ENCODE data around the gene JMJD6. TPM values are rescaled to one million over a fixed set of nuclear protein-coding genes. Genes with fewer than 3 reads are reported as not detected.
"Not testable (repeated sequence)": the region's sequence is repeated elsewhere in the genome, so short reads cannot be mapped to it uniquely, and the experiment has no call there.

Gene JMJD6
- polyA plus RNA-seq, 10 donors, result 19.8 to 24.2 (median 21.3) TPM

DNA sequence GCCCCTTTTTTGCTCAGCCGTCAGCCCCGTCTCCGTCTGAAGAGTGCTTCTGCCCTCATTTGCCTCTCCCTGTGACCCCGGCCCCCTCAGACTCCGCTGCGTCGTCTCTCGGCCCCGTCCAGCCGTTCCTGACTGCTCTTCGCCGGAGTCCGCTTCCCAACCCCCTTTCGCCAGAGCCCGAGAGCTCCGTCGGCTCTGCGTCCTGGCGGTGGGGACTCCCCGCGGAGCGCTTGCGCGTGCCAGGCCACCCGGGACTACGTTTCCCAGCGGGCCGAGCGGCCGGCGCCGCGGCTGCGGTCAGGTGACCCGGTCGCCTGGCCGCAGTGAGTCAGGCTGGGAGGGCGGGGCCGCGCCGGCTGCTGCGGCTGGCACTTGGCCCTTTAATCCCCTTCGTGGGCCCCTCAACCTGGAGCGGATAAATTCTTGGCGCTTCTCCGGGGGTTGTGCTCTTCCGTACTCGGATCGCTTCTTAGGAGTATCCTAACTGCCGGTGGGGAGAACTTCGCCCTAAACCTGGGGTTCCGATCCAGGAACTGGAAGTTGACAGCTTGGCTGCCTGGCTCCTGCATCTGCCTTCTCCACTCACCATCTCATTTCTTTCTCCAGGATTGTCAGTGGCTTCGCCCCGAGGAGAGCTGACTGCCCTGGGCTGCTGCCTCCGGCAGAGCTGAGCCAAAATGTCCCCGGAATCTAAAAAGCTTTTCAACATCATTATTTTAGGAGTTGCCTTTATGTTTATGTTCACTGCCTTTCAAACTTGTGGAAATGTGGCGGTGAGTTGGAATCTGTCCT lies 11.5 kb upstream of the JMJD6 start, which contains the start of gene MFSD11:
Gene MFSD11 (plus strand): TSS at position 444 of the 792 bp plus-strand sequence. CDS start 234 bp downstream, at position 678.
- peak; percentile 95 to 100 (median 97) for DNase-seq

- DNase-seq, result peak in 2 of 3 donors; percentile 98 to 99
These were observed 10.8 kb upstream of the JMJD6 start, which contains the start of gene SRSF2 for GRCh38 chr17:76737082-76737675. Gene SRSF2 (minus strand): TSS chr17:76737331. CDS start chr17:76737160, 171 bp downstream.

GRCh38 chr17:76736349-76737081 lies 10.1 kb upstream of the JMJD6 start:
- peak; percentile 53 to 92 (median 84) for DNase-seq

DNA sequence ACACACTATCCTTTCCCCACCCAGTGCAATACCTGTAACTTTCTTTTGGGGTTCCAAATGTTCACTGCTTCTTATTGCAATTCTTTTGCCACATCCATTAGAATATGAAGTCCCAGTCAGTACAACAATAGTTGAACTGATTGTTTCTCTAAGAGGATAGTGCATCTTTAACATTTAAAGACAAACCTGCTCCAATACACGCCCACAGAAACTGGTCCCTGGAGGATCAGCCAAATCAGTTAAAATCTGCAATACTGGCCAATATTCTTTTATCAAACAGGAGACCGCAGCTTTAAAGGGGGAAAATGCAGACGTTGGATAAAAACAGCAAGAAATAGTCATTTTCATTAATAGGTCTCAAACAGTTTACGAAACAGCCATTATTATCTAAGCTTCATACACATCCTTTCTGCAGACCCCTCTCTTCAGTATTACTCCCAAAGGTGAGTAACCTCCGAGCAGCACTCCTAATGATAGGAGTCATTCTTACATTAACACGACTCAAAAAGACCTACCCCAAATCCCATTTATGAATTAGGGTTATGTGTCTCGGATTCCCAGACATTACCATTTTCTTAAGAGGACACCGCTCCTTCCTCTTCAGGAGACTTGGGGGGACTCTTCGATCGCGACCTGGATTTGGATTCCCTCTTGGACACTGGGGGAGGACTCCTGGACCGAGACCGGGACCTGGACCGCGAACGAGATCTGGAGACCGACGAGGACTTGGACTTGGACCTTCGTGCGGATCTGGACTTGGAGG lies 9.4 kb upstream of the JMJD6 start:
- DNase-seq, result peak in 2 of 3 donors; percentile 15 to 53

- DNase-seq, result peak in 1 of 3 donors; percentile 40
These were observed 8.6 kb upstream of the JMJD6 start for GRCh38 chr17:76735006-76735405.

DNA sequence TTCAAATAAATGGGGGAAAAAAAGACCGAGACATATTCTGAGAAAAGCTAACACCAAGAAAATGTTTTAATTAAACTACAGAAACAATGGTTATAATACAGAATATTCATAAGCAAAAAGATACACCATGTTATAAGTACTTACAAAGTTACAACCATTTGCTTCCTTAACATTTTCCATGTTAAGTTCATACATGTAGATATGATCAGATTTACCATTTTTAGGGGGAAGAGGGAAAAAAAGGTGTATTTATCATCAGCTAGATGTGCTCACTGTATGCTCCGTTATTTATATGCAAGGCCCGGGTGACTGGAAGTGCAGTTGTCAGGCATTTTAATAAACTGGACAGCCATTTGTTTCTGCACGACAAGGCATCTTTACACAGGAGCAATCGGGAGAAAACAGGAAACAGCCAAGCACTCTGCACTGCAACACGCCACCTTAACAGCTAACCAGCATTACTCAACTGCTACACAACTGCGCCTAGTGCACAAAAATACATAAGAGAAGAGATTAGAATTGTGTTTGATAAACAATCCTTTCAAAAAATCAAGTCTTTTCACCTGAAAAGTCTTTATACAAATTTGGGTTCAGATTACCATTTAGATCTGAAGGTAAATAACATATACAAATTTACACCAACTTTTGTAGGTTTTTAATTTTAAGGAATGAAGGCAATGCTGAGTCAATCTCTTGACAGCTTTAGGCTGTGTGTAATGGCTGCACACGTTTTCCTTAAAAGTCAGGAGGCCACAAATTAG lies 7.9 kb upstream of the JMJD6 start:
- peak in 1 of 3 donors; percentile 24 for DNase-seq

DNA sequence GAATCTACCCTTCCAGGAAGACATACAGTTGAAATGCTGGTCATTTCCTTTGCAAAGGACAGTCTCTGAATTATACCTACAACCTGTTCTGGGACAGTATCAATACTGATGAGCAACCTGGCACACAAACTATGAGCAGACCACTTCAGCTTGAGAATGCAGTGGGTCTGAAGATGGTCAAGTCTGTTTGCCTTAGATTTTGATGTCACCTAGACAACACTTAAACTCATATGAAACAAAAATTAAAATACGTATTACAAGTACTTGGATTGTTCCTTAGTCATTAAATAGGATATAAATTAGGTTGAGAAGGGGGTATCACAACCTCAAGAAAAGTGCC lies 7.2 kb upstream of the JMJD6 start:
- DNase-seq, result no peak

DNA sequence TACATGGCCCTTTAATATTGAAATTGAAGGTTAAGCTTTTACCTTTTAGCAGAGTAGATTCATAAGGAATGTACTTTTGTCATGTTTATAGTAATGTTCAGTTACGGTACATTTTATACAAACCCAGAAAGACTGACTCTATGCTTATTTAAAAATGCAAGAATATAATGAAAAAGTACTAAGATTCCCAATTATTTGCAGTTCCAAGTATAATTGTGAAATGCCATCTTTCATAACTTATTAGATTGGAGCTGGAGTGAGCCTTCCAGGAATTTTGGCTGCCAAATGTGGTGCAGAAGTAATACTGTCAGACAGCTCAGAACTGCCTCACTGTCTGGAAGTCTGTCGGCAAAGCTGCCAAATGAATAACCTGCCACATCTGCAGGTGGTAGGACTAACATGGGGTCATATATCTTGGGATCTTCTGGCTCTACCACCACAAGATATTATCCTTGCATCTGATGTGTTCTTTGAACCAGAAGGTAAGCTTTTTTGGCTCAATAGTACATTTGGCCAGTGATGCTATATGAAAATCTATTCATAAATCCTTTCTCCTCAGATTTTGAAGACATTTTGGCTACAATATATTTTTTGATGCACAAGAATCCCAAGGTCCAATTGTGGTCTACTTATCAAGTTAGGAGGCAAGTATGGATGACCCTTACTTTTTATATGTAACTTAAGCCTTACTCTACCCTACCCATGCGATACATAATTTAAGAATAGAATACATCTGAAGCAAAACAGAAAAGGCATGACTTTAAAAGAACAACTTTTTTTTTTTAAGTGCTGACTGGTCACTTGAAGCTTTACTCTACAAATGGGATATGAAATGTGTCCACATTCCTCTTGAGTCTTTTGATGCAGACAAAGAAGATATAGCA lies 6.6 kb upstream of the JMJD6 start:
- DNase-seq, result no peak

DNA sequence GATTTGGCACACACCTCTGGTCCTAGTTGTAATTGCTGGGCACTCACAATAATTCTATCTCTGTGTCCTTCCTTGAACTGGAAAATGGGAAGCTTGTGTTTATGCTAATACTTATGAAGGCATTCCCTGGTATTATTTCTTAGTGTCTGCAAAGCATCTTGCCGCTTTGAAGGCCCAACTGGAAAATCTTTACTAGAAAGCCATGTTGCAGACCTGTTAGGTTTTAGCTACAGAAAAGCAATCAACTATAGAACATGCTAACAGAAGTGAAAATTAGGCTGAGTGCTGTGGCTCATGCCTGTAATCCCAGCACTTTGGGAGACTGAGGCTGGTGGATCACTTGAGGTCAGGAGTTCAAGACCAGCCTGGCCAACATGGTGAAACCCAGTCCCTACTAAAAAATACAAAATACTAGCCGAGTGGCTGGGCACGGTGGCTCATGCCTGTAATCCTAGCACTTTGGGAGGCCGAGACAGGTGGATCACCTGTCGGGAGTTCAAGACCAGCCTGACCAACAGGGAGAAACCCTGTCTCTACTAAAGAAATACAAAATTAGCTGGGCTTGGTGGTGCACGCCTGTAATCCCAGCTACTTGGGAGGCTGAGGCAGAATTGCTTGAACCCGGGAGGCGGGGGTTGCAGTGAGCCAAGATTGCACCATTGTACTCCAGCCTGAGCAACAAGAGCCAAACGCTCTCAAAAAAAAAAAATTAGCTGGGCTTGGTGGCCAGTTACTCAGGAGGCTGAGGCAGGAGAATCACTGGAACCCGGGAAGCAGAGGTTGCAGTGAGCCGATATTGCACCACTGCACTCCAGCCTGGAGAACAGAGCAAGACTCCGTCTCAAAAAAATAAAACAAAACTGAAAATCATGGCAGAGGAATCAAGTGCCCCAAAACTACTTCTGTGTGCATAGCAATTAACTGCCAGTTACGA lies 5.7 kb upstream of the JMJD6 start:
- DNase-seq, result not testable (repeated sequence)

DNA sequence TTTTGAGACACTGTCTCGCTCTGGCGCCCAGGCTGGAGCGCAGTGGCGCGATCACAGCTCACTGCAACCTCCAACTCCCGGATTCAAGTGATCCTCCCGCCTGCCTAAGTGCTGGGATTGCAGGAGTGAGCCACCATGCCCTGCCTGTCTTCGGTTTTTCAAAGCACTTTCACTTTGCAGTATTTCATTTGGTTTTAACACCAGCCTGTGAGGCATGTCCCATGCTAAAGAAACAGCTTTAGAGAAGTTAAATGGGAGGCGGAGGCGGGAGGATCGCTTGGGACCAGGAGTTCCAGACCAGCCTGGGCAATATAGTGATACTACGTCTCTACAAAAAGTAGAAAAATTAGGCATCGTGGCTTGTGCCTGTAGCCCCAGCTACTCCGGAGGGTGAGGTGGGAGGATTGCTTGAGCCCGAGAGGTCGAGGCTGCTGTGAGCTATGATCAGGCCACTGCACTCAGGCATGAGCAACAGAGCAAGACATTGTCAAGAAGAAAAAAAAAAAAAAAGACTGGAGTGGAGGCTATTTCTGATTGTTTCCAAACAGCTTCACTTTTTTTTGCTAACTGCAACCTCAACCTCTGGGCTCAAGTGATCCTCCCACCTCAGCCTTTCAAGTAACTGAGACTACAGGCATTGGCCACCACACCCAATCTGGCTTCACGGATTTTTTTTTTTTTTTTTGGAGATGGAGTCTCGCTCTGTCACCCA lies 1.5 kb upstream of the JMJD6 start:
- peak in 1 of 3 donors; percentile 21 for DNase-seq

- peak; percentile 74 to 94 (median 86) for DNase-seq
These were observed 641 bp upstream of the JMJD6 start, which contains the start of gene METTL23 for GRCh38 chr17:76726776-76727718. Gene METTL23 (plus strand): TSS chr17:76726839. CDS start chr17:76729711, 2,872 bp downstream.

GRCh38 chr17:76725580-76726230 lies 701 bp downstream of the JMJD6 start:
- peak in 1 of 3 donors; percentile 62 for DNase-seq

DNA sequence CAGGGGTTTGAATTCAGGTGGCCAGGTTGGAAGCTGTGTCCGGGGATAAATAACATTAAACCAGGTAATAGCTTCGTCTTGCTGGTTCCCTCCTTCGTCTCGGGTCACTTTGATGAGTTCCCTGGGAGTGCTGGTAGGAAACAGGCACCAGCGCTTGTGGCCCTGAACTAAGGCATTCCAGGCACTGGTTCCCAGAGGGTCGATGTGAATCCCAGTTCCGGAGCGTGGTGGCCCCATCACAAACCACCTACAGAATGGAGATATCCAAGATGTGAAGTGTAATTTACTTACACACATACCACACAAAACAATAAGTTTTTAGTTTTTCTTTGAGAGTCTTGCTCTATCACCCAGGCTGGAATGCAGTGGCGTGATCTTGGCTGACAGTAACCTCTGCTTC lies 2.6 kb downstream of the JMJD6 start:
- DNase-seq, result no peak

DNA sequence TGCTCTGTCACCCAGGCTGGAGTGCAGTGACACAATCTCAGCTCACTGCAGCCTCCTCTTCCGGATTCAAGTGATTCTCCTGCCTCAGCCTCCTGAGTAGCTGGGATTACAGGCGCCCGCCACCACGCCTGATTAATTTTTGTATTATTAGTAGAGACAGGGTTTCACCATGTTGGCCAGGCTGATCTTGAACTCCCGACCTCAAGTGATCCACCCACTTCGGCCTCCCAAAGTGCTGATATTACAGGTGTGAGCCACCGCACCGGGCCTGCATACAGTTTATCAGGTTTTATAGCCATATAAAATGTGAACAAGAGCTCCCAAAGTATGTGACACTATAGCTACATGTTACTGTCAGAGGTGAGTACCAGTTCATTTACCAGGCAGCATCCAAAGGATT lies 3.4 kb downstream of the JMJD6 start:
- DNase-seq, result not testable (repeated sequence)

GRCh38 chr17:76722279-76722678 lies 4.1 kb downstream of the JMJD6 start:
- no peak for DNase-seq

- no peak for DNase-seq
These were observed 4.9 kb downstream of the JMJD6 start for GRCh38 chr17:76721463-76721862.
